Epidermal melanocyte (primary cell): ENCODE measurements around the gene TSPAN2.
"Not testable (repeated sequence)": the region's sequence is repeated elsewhere in the genome, so short reads cannot be mapped to it uniquely, and the experiment has no call there.

Experiments
- DNase-seq: peaks from one replicate; pipeline ENCODE4 v3.0.0; 2011; ENCODE audit warnings: low spot score; ENCODE audit not compliant: insufficient read length

TSPAN2 gene

DNA sequence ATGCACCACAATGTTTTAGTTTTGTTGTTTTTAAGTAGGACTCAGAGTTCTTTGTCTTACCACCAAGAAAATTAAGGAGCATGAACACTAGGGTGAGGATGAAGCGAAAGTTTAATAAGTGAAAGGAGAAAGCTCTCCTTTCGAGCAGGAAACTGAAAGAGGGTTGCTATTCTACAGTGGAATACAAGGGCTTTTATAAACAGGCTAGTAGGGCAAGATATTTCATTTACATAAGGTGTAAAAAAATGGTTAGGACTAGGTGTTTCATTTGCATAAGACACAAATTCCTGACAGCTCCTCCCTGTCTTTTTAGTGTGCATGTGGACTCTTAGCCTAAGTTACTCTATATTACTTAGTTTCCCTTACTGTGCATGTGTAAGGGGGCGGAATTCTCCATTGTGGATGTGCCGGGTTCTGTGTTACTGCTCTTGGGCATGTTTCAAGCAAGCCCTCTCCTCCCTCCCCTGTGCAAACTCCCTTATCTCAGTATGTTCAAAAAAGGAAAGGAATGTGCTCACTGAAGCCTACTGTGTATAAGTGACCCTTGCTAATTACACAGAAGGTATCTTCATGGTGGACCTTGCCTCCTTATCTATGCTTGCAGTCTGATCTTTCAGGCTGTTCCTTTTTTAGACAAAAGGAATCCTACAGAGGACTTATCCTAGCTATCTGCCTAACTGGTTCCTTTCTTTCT lies 52.3 kb downstream of the TSPAN2 start:
- DNase-seq, result no peak

GRCh38 chr1:115035652-115036051 lies 53.7 kb downstream of the TSPAN2 start:
- DNase-seq, result no peak

- no peak for DNase-seq
These were observed 57.7 kb downstream of the TSPAN2 start for GRCh38 chr1:115031595-115031994.

DNA sequence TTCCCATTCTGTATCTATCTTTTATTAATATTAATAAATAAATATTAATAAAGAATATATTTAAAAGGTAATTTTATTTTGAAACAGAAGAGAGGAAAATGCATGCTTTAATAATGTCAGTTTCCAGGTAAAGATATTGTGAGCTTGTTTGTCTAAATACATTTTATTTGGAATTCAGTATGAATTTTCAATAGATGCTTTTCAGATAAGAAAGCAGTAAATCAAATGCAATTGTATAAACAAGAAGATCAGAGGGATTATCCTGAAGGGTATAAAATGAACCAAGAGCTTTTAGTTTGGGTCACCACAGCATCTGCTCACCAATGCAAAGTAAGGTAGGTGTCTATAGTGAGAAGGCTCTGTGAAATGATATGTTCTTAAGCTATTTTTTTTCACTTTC lies 59.8 kb downstream of the TSPAN2 start, which contains the start of gene TSHB:
Gene TSHB (plus strand): TSS at position 301 of the 400 bp plus-strand sequence. CDS start 3,537 bp downstream, outside the sequence.
- no peak for DNase-seq

- DNase-seq, result no peak
These were observed 65.7 kb downstream of the TSPAN2 start for GRCh38 chr1:115023593-115023992.

DNA sequence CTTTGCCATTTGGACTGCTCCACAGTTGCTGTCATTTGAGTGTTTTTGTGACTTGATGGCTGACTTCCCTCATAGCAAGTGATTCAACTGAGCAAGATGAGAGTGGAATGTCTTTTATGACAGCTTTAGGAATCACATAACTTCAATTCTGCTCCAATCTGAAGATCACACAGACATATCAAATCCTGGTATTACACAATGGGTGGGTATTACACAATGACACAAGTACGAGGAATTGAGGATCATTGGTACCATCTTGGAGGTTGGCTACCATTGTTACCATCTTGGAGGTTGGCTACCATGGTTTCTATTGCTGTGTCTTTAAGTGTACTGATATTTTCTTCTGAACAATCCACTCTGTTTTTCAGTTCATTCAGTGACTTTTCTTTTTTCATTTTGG lies 68.2 kb downstream of the TSPAN2 start:
- no peak for DNase-seq

DNA sequence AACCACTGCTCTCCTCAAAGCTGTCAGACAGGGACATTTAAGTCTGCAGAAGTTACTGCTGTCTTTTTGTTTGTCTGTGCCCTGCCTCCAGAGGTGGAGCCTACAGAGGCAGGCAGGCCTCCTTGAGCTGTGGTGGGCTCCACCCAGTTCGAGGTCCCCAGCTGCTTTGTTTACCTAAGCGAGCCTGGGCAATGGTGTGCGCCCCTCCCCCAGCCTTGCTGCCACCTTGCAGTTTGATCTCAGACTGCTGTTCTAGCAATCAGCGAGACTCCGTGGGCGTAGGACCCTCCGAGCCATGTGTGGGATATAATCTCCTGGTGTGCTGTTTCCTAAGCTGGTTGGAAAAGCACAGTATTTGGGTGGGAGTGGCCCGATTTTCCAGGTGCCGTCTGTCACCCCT lies 69.8 kb downstream of the TSPAN2 start:
- DNase-seq, result not testable (repeated sequence)

GRCh38 chr1:115013792-115014191 lies 75.5 kb downstream of the TSPAN2 start:
- DNase-seq, result no peak

DNA sequence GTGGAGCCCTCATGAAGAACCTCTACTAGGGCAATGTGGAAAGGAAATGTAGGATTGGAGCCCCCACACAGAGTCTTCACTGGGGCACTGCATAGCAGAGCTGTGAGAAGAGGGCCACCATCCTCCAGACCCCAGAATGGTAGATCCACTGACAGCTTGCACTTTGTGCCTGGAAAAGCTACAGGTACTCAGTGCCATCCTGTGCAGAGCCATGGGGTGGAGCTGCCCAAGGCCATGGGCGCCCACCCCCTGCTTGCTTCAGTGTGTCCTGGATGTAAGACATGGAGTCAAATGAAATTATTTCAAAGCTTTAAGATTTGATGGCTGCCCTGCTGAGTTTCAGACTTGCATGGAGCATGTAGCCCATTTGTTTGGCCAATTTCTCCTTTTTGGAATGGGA lies 76.9 kb downstream of the TSPAN2 start:
- DNase-seq, result no peak

GRCh38 chr1:115012006-115012405 lies 77.3 kb downstream of the TSPAN2 start:
- DNase-seq, result no peak

- no peak for DNase-seq
These were observed 83.1 kb downstream of the TSPAN2 start for GRCh38 chr1:115006191-115006590.
